Measurements from ENCODE around the gene ZAP70. TPM values are rescaled to one million over a fixed set of nuclear protein-coding genes. Genes with fewer than 3 reads are reported as not detected.

ZAP70 gene
- total and polyA plus RNA-seq, 8 donors: 1.1 to 78.2 (median 4.1) TPM

DNA sequence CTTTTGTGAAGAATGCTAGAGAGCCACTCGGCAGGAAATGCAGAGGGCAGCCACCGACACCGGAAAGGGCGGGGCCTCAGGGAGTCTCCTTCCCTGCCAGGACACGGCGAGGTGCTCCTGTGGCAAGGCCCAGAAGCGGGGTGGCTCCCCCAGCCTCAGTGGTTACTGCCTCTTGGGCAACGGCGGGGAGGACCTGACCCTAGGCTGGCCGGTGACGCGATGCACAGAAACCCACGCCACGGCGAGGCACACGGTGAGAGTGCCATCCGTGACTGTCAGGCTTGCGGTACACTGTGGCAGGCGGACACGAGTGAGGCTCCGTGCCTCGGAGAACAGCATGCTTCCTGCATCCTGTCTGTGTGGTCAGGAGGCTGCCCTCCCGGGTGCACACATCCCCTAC lies 47.8 kb downstream of the ZAP70 start:
- peak overlapping the region; percentile 79 to 82 (median 79) for H3K27ac ChIP-seq
- WGBS, 5 donors: 55 to 76% (median 63%) methylated on average over 3 to 23 of the region's 23 CpGs
- H3K4me3 ChIP-seq: no peak overlapping the region
- peaks cover 60 to 100% (median 99%) of the 10 kb centered on the region in 4 donors for H3K36me3 ChIP-seq
- H3K9me3 ChIP-seq: no peaks in the 10 kb centered on the region
- TF ChIP-seq POLR2A (IDR thresholded peaks at IDR 0.05) (no peak), EP300 (IDR thresholded peaks at IDR 0.05) (no peak)
- TF ChIP-seq, protein P1, sequence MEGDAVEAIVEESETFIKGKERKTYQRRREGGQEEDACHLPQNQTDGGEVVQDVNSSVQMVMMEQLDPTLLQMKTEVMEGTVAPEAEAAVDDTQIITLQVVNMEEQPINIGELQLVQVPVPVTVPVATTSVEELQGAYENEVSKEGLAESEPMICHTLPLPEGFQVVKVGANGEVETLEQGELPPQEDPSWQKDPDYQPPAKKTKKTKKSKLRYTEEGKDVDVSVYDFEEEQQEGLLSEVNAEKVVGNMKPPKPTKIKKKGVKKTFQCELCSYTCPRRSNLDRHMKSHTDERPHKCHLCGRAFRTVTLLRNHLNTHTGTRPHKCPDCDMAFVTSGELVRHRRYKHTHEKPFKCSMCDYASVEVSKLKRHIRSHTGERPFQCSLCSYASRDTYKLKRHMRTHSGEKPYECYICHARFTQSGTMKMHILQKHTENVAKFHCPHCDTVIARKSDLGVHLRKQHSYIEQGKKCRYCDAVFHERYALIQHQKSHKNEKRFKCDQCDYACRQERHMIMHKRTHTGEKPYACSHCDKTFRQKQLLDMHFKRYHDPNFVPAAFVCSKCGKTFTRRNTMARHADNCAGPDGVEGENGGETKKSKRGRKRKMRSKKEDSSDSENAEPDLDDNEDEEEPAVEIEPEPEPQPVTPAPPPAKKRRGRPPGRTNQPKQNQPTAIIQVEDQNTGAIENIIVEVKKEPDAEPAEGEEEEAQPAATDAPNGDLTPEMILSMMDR (IDR thresholded peaks at IDR 0.05): no peak
- intact Hi-C loops (cut with DNase I; ENCODE audit: low total_unique reads): no loop called here
- peaks cover 20 to 42% (median 31%) of the 10 kb centered on the region in 4 donors for H3K4me1 ChIP-seq
- peak; percentile 32 to 45 for DNase-seq
- no peaks in the 10 kb centered on the region for H3K27me3 ChIP-seq

DNA sequence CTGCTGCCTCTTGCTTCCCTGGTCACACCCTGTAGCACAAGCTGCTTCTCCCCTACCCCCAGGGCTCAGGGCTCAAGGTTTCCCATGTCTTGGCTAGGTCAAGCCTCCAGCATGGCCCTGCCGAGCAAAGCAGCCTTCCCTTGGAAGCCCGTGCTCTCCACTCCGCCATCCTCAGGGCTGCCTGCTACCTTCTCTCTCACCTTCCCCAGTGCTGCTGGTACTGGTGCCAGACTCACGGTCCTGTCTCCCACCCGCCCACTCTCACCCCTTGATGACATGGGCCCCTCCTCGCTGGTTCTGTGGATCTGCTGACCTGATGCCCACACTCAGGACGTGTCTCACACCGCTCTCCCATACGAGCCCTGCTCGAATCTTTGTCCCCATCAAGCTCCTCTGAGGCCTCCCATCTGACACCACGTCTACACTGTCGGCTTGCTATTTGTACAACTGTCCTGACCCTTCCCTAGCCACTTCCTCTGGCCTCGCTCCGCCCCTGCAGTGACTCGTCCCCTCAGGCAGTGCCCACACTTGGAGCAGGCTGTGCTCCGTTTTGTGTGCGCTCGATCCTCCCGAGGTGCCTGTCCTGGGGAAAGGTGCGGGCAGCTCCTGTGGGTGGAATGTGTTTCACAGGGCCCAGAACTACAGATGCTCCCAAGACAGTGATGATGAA lies 49.9 kb downstream of the ZAP70 start:
- Histone ChIP-seq H3K4me3 (no peak overlapping the region), H3K9me3 (no peaks in the 10 kb centered on the region), H3K27ac (no peak overlapping the region), H3K27me3 (no peaks in the 10 kb centered on the region), H3K4me1 (peaks cover 20 to 57% (median 36%) of the 10 kb centered on the region in 4 donors), H3K36me3 (peaks cover 47 to 91% (median 87%) of the 10 kb centered on the region in 4 donors)
- DNase-seq: no peak
- TF ChIP-seq, protein P1 (IDR thresholded peaks at IDR 0.05): no peak
- TF ChIP-seq EP300 (IDR thresholded peaks at IDR 0.05) (no peak), POLR2A (IDR thresholded peaks at IDR 0.05) (no peak), POLR2AphosphoS5 (IDR thresholded peaks at IDR 0.05) (no peak)
- intact Hi-C loops (cut with DNase I; ENCODE audit: low total_unique reads): no loop called here
- 88 to 93% (median 91%) methylated on average over 20 of the region's 20 CpGs for whole genome bisulfite sequencing, 5 donors

GRCh38 chr2:97764559-97765263 lies 51.3 kb downstream of the ZAP70 start:
- Histone ChIP-seq H3K36me3 (peaks cover 45 to 89% (median 78%) of the 10 kb centered on the region in 4 donors), H3K4me1 (peaks cover 16 to 45% (median 25%) of the 10 kb centered on the region in 4 donors), H3K4me3 (no peak overlapping the region), H3K27me3 (no peaks in the 10 kb centered on the region), H3K27ac (no peak overlapping the region), H3K9me3 (no peaks in the 10 kb centered on the region)
- DNase-seq: no peak
- intact Hi-C loops (cut with DNase I; ENCODE audit: low total_unique reads): no loop called here
- 82 to 92% (median 86%) methylated on average over 8 to 11 of the region's 11 CpGs for whole genome bisulfite sequencing, 5 donors
- TF ChIP-seq POLR2AphosphoS5 (IDR thresholded peaks at IDR 0.05): no peak
- TF ChIP-seq EP300 (IDR thresholded peaks at IDR 0.05): no peak
- TF ChIP-seq, protein P1 (IDR thresholded peaks at IDR 0.05): no peak
- no peak for TF ChIP-seq POLR2A (IDR thresholded peaks at IDR 0.05)

- 57 to 83% (median 65%) methylated on average over 4 of the region's 4 CpGs for WGBS, 5 donors
- peaks cover 6 to 34% (median 13%) of the 10 kb centered on the region in 4 donors for H3K4me1 ChIP-seq
- no peaks in the 10 kb centered on the region for H3K27me3 ChIP-seq
- H3K36me3 ChIP-seq: peaks cover 36 to 89% (median 78%) of the 10 kb centered on the region in 4 donors
- DNase-seq: no peak
- TF ChIP-seq, protein P1 (IDR thresholded peaks at IDR 0.05): no peak
- TF ChIP-seq EP300 (IDR thresholded peaks at IDR 0.05) (no peak), POLR2AphosphoS5 (IDR thresholded peaks at IDR 0.05) (no peak), POLR2A (IDR thresholded peaks at IDR 0.05) (no peak)
- no peak overlapping the region for H3K4me3 ChIP-seq
- intact Hi-C loops (cut with DNase I; ENCODE audit: low total_unique reads): no loop called here
- H3K9me3 ChIP-seq: no peaks in the 10 kb centered on the region
- H3K27ac ChIP-seq: no peak overlapping the region
Measured at GRCh38 chr2:97765933-97766332, 52.6 kb downstream of the ZAP70 start.
